ENCODE data around the gene FUBP1. TPM values are rescaled to one million over a fixed set of nuclear protein-coding genes. Genes with fewer than 3 reads are reported as not detected.

FUBP1 gene
- polyA plus RNA-seq, 3 donors: 16.5 to 47.3 (median 16.5) TPM

DNA sequence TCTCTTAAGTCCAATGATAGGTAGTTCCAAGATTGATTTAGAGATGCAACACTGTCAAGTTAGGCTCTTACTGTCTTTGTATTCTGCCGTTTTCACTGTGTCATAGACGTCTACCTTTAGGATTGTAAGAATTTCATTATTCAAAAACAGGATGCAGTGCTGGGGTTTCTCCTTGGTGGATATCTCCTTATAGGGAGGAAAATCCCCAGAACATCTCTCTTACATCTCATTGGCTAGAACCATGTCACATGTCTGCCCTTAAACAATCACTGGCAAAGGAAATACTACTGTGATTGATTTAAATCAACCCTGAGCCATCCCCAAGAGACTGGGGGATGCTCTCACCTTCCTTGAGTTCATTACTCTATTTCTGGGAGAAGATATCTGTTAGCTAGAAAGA, 10.9 kb upstream of the FUBP1 start:
- Histone ChIP-seq H3K4me3 (replicated peaks in 1 of 3; ENCODE audit: low read depth in 2 of 3, low read length in 3 of 3) (no peak overlapping the region), H3K36me3 (replicated peaks in 1 of 2; ENCODE audit: control insufficient read depth in 1 of 2, insufficient read depth in 2 of 2, low read length in 2 of 2) (no peaks in the 10 kb centered on the region), H3K4me2 (replicated peaks; ENCODE audit: extremely low read depth, low read length, poor library complexity, severe bottlenecking) (no peak overlapping the region), H3K79me2 (ENCODE audit: insufficient read depth, low read length) (peaks cover 23% of the 10 kb centered on the region), H3K4me1 (ENCODE audit: control insufficient read depth in 1 of 2, insufficient read depth in 2 of 2, low read length in 2 of 2) (peaks cover 0 to 5% of the 10 kb centered on the region in 2 donors), H4K20me1 (ENCODE audit: insufficient read depth, low read length) (no peaks in the 10 kb centered on the region), H3K9me3 (replicated peaks in 1 of 2; ENCODE audit: control insufficient read depth in 1 of 2, insufficient read depth in 1 of 2, low read length in 2 of 2) (no peaks in the 10 kb centered on the region), H3K27ac (ENCODE audit: low read depth in 1 of 2, low read length in 2 of 2) (no peak overlapping the region), H3K9ac (ENCODE audit: insufficient read depth, low read length, poor library complexity, severe bottlenecking) (no peak overlapping the region), H2AFZ (ENCODE audit: insufficient read depth, low read depth, low read length, poor library complexity, severe bottlenecking) (no peak overlapping the region), H3K27me3 (ENCODE audit: control insufficient read depth in 2 of 2, insufficient read depth in 2 of 2, low read length in 2 of 2) (no peaks in the 10 kb centered on the region)
- Mint-ChIP-seq H3K27ac (no peak overlapping the region), H3K4me3 (no peak overlapping the region), H3K36me3 (peaks cover 7 to 21% of the 10 kb centered on the region in 2 donors), H3K9me3 (no peaks in the 10 kb centered on the region), H3K4me1 (peaks cover 11% of the 10 kb centered on the region), H3K27me3 (ENCODE audit: low read depth in 3 of 3) (no peaks in the 10 kb centered on the region)
- TF ChIP-seq, protein P1, sequence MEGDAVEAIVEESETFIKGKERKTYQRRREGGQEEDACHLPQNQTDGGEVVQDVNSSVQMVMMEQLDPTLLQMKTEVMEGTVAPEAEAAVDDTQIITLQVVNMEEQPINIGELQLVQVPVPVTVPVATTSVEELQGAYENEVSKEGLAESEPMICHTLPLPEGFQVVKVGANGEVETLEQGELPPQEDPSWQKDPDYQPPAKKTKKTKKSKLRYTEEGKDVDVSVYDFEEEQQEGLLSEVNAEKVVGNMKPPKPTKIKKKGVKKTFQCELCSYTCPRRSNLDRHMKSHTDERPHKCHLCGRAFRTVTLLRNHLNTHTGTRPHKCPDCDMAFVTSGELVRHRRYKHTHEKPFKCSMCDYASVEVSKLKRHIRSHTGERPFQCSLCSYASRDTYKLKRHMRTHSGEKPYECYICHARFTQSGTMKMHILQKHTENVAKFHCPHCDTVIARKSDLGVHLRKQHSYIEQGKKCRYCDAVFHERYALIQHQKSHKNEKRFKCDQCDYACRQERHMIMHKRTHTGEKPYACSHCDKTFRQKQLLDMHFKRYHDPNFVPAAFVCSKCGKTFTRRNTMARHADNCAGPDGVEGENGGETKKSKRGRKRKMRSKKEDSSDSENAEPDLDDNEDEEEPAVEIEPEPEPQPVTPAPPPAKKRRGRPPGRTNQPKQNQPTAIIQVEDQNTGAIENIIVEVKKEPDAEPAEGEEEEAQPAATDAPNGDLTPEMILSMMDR (IDR thresholded peaks at IDR 0.05): no peak
- intact Hi-C loops (cut with micrococcal nuclease): no loop called here
- DNase-seq: no peak
- no CpG with 5 or more reads among the region's 2 CpGs for WGBS (ENCODE audit: insufficient coverage)

DNA sequence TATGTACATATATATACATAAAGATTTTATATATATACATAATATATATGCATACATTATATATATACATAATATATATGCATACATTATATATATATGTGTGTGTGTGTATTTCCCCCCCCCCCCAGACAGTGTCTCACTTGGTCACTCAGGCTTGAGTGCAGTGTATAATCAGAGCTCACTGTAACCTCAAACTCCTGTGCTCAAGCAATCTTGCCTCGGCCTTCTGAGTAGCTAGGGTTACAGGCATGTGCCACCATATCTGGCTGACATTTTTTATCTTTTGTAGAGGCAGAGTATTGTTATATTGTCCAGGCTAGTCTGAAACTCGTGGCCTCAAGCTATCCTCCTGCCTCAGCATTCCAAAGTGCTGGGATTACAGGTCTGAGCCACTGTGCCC, 9.0 kb upstream of the FUBP1 start:
- Histone ChIP-seq H2AFZ (ENCODE audit: insufficient read depth, low read depth, low read length, poor library complexity, severe bottlenecking) (no peak overlapping the region), H3K27me3 (ENCODE audit: control insufficient read depth in 2 of 2, insufficient read depth in 2 of 2, low read length in 2 of 2) (no peaks in the 10 kb centered on the region), H4K20me1 (ENCODE audit: insufficient read depth, low read length) (no peaks in the 10 kb centered on the region), H3K36me3 (replicated peaks in 1 of 2; ENCODE audit: control insufficient read depth in 1 of 2, insufficient read depth in 2 of 2, low read length in 2 of 2) (no peaks in the 10 kb centered on the region), H3K4me3 (replicated peaks in 1 of 3; ENCODE audit: low read depth in 2 of 3, low read length in 3 of 3) (no peak overlapping the region), H3K4me1 (ENCODE audit: control insufficient read depth in 1 of 2, insufficient read depth in 2 of 2, low read length in 2 of 2) (peaks cover 0 to 5% of the 10 kb centered on the region in 2 donors), H3K4me2 (replicated peaks; ENCODE audit: extremely low read depth, low read length, poor library complexity, severe bottlenecking) (no peak overlapping the region), H3K9me3 (replicated peaks in 1 of 2; ENCODE audit: control insufficient read depth in 1 of 2, insufficient read depth in 1 of 2, low read length in 2 of 2) (no peaks in the 10 kb centered on the region), H3K79me2 (ENCODE audit: insufficient read depth, low read length) (peaks cover 23% of the 10 kb centered on the region), H3K27ac (ENCODE audit: low read depth in 1 of 2, low read length in 2 of 2) (no peak overlapping the region), H3K9ac (ENCODE audit: insufficient read depth, low read length, poor library complexity, severe bottlenecking) (no peak overlapping the region)
- 94% methylated on average over 2 of the region's 2 CpGs for WGBS (ENCODE audit: insufficient coverage)
- Mint-ChIP-seq H3K9me3 (no peaks in the 10 kb centered on the region), H3K4me1 (peaks cover 9% of the 10 kb centered on the region), H3K36me3 (peaks cover 2 to 21% of the 10 kb centered on the region in 2 donors), H3K27me3 (ENCODE audit: low read depth in 3 of 3) (no peaks in the 10 kb centered on the region), H3K4me3 (no peak overlapping the region), H3K27ac (peak overlapping the region in 1 of 7 donors; percentile 44)
- intact Hi-C loops (cut with micrococcal nuclease): no loop called here
- TF ChIP-seq, protein P1 (IDR thresholded peaks at IDR 0.05): no peak
- no peak for DNase-seq
